GM12891 (cell line): ENCODE results near the gene KCNK4.

Experiments
- POLR2A ChIP-seq: IDR thresholded peaks from 2 replicates; pipeline ENCODE4 v1.6.1; 2011; ENCODE audit warnings: low read depth, low read length, control low read depth
- POLR2AphosphoS5 ChIP-seq: IDR thresholded peaks from 2 replicates; pipeline ENCODE4 v1.6.1; 2011; ENCODE audit warnings: low read depth, low read length, control low read depth
- POU2F2 ChIP-seq: IDR thresholded peaks from 2 replicates; pipeline ENCODE4 v1.6.1; 2011; ENCODE audit warnings: low read depth, mild to moderate bottlenecking, control low read depth, low read length, moderate library complexity
- TAF1 ChIP-seq: IDR thresholded peaks from 2 replicates; pipeline ENCODE4 v1.6.1; 2011; ENCODE audit warnings: low read depth, low read length, control low read depth

DNA sequence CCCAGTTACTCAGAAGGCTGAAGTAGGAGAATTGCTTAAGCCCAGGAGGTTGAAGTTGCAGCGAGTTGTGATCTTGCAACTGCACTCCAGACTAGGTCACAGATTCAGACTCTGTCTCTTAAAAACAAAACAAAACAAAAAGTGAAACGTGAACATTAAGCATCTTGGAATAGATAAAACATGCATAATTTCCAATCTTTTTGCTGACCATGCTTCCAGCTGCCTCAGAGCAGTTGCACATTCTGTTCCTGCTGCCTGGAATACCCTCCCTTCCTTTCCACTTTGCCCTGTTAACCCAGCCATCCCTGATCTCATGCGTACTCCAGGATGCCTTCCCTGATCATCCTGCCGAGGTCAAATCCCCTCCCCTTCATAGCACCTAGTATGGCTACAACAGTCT is 48.2 kb downstream of the KCNK4 start:
- TF ChIP-seq POLR2AphosphoS5 (no peak), POLR2A (no peak), TAF1 (no peak), POU2F2 (no peak)
